CD14-positive monocyte (primary cell): ENCODE measurements around the gene ZRANB3. TPM values are rescaled to one million over a fixed set of nuclear protein-coding genes. Genes with fewer than 3 reads are reported as not detected.

Experiments used
- DNase-seq, 3 donors: peaks; one replicate each; pipeline ENCODE4 v3.0.0-alpha.2; 2011 to 2022
- H2AFZ ChIP-seq: 2 replicates; pipeline ENCODE4 v1.6.0; 2012; ENCODE audit warnings: mild to moderate bottlenecking, low read depth, low read length, inconsistent platforms; ENCODE audit not compliant: insufficient read depth, poor library complexity, severe bottlenecking
- H3K27ac ChIP-seq, 2 donors: 1 replicate in 1 of 2; 2 replicates in 1 of 2; pipeline ENCODE4 v1.5.1; 2012 to 2013; ENCODE audit warnings: low read length in 2 of 2, control low read depth in 1 of 2, inconsistent platforms in 1 of 2, low read depth in 1 of 2, mild to moderate bottlenecking in 1 of 2
- H3K27me3 ChIP-seq, 2 donors: one replicate each; pipeline versions ENCODE4 v1.6.0 to v1.6.1; 2011 to 2013; ENCODE audit warnings: low read length in 2 of 2; ENCODE audit not compliant: control insufficient read depth in 2 of 2, insufficient read depth in 2 of 2
- H3K36me3 ChIP-seq, 2 donors: replicated peaks in 1 of 2; 1 replicate in 1 of 2; 2 replicates in 1 of 2; pipeline versions ENCODE4 v1.5.1 to v1.6.1; 2012 to 2013; ENCODE audit warnings: low read length in 2 of 2, control low read depth in 1 of 2, inconsistent platforms in 1 of 2, mild to moderate bottlenecking in 1 of 2; ENCODE audit not compliant: insufficient read depth in 2 of 2, control insufficient read depth in 1 of 2
- H3K4me1 ChIP-seq, 2 donors: 1 replicate in 1 of 2; 2 replicates in 1 of 2; pipeline versions ENCODE4 v1.5.1 to v1.6.1; 2012 to 2013; ENCODE audit warnings: low read length in 2 of 2, control low read depth in 1 of 2, inconsistent platforms in 1 of 2, mild to moderate bottlenecking in 1 of 2, moderate library complexity in 1 of 2; ENCODE audit not compliant: insufficient read depth in 2 of 2, control insufficient read depth in 1 of 2
- H3K4me2 ChIP-seq: replicated peaks from 2 replicates; pipeline ENCODE3; 2012; ENCODE audit warnings: low read length, moderate library complexity, mild to moderate bottlenecking; ENCODE audit not compliant: poor library complexity, severe bottlenecking; ENCODE audit errors: extremely low read depth
- H3K4me3 ChIP-seq, 3 experiments: fragments of 200-600 bp in 1 of 3; sonication (generic) in 1 of 3; replicated peaks in 1 of 3; 1 replicate in 2 of 3; 2 replicates in 1 of 3; pipeline ENCODE4 v1.5.1; 2011 to 2013; ENCODE audit warnings: low read length in 3 of 3, mild to moderate bottlenecking in 3 of 3, control low read depth in 2 of 3, low read depth in 2 of 3, inconsistent platforms in 1 of 3, moderate library complexity in 1 of 3
- H3K79me2 ChIP-seq: 2 replicates; pipeline ENCODE4 v1.6.0; 2012; ENCODE audit warnings: mild to moderate bottlenecking, control low read depth, inconsistent platforms, low read length, moderate library complexity; ENCODE audit not compliant: insufficient read depth
- H3K9ac ChIP-seq: 2 replicates; pipeline ENCODE4 v1.6.0; 2017; ENCODE audit warnings: low read length, mild to moderate bottlenecking; ENCODE audit not compliant: insufficient read depth, poor library complexity, severe bottlenecking
- H3K9me3 ChIP-seq, 2 donors: replicated peaks in 1 of 2; 1 replicate in 1 of 2; 2 replicates in 1 of 2; pipeline versions ENCODE4 v1.5.1 to v1.6.1; 2012 to 2013; ENCODE audit warnings: low read length in 2 of 2, control low read depth in 1 of 2; ENCODE audit not compliant: control insufficient read depth in 1 of 2, insufficient read depth in 1 of 2
- H4K20me1 ChIP-seq: 2 replicates; pipeline ENCODE4 v1.6.0; 2012; ENCODE audit warnings: mild to moderate bottlenecking, low read length, control low read depth, moderate library complexity; ENCODE audit not compliant: insufficient read depth
- H3K27ac Mint-ChIP-seq, 7 donors: one replicate each; pipeline ENCODE4 v1.8.0; 2020; ENCODE audit warnings: mild to moderate bottlenecking in 7 of 7, mixed read lengths in 7 of 7, moderate library complexity in 6 of 7, inconsistent platforms in 2 of 7
- H3K27me3 Mint-ChIP-seq, 3 donors: one replicate each; pipeline ENCODE4 v1.8.0; 2021 to 2022; ENCODE audit warnings: low read depth in 3 of 3, mild to moderate bottlenecking in 3 of 3, mixed read lengths in 3 of 3, moderate library complexity in 3 of 3, inconsistent platforms in 1 of 3
- H3K36me3 Mint-ChIP-seq, 2 donors: one replicate each; pipeline ENCODE4 v1.8.0; 2020; ENCODE audit warnings: mixed read lengths in 2 of 2, inconsistent platforms in 1 of 2, mild to moderate bottlenecking in 1 of 2
- H3K4me1 Mint-ChIP-seq: one replicate; pipeline ENCODE4 v1.8.0; 2020; ENCODE audit warnings: mild to moderate bottlenecking, mixed read lengths
- H3K4me3 Mint-ChIP-seq, 2 donors: one replicate each; pipeline ENCODE4 v1.8.0; 2020; ENCODE audit warnings: mild to moderate bottlenecking in 2 of 2, mixed read lengths in 2 of 2, moderate library complexity in 1 of 2
- H3K9me3 Mint-ChIP-seq, 7 donors: one replicate each; pipeline ENCODE4 v1.8.0; 2020 to 2022; ENCODE audit warnings: mixed read lengths in 7 of 7, mild to moderate bottlenecking in 6 of 7, moderate library complexity in 6 of 7, inconsistent platforms in 2 of 7
- CTCF ChIP-seq: fragments of 200-600 bp; IDR thresholded peaks from one replicate; pipeline ENCODE4 v1.8.0; 2022; ENCODE audit warnings: antibody characterized with exemption, mild to moderate bottlenecking
- WGBS: methylation state at CpG from one replicate; pipeline ENCODE4 v1.1.5; 2013; ENCODE audit warnings: missing lambda C conversion rate; ENCODE audit not compliant: insufficient coverage; 5-methylcytosine and 5-hydroxymethylcytosine counted together
- intact Hi-C, 2 donors: fragments of 100-400 bp; cut with micrococcal nuclease; formaldehyde crosslinking; loops; one replicate each; pipeline versions ENCODE4 v1.15.0 to v1.15.1; 2023
- polyA minus RNA-seq: library from RNA; depleted of rRNA, polyadenylated mRNA; stranded (reverse); fragments of >200 nt; gene quantifications from 2 replicates; pipeline ENCODE4 v1.2.3, GENCODE V29; 2012
- polyA plus RNA-seq, 3 donors: library from polyadenylated mRNA; depleted of rRNA in 1 of 3; unstranded in 2 of 3; stranded (reverse) in 1 of 3; fragments of 300-500 nt in 2 of 3; fragments of >200 nt in 1 of 3; fragmentation: Illumina TruSeq in 2 of 3; gene quantifications; 1 replicate in 2 of 3; 2 replicates in 1 of 3; pipeline ENCODE4 v1.2.3, GENCODE V29; 2012 to 2021
- total RNA-seq, 12 experiments: library from RNA in 1 of 12; stranded (reverse) in 1 of 12; fragments of 120-200 nt in 1 of 12; gene quantifications; one replicate each; pipeline ENCODE4 v1.2.4 and lab custom pipeline; 2013 to 2026; ENCODE audit warnings: mixed read lengths in 6 of 12, inconsistent platforms in 1 of 12

ZRANB3 gene
- 2.3 TPM for total RNA-seq (2013)
- 1 to 10 TPM in 1 of 3 donors, under 1 TPM in 2; 0.47 to 3.5 (median 0.64) TPM for polyA plus RNA-seq
- 0.42 and 0.88 TPM in 2 replicates for polyA minus RNA-seq
- total RNA-seq (lab: John Stamatoyannopoulos, UW): 1.1 to 8.4 (median 2.5) reads per million in 11 experiments

DNA sequence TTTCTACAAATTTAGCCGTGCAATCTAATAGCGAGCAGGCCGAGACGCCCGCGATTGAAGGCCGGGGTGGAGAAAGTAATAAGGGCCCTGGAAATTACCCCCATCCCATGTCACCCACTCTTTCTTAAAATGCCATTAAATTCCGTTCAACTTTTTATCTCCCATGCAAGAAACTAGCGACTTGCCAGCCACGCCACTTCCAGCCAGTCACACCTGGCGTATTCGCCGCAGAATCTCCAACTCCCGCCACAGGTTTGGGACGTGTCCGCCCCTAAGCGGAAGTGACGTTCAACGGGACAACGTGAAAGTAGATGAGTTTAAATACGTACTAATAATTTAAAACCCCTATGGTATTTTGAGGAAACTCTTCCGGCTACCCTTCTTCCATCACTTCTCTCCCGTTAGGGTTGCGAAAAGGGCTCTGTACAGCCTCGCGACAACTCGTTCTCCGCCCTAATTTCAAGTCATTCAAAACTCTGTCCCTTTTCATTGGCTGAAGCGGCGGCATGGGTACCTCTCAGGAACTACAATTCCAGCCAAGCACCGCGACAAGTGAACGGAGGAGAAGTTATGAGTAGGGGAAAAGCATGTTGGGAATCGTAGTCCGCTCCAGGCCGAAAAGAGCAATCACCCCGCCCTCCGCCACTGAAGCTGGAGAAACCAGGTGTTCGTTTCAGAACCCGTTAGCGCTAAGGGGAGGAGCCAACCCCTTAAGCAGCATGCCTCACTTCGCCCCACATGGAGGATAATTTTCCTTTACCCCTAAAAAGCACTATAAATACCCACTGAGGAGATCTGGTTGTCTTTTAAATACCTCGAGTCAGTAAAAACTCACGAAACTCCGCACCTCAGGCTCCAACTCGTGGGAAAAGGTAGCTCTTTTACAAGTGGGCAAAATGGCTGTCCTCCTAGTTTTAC lies at the start of gene ZRANB3:
ZRANB3 (minus strand) TSS at position 906 of the 918 bp plus-strand sequence.
- peak within 1 kb of the TSS; percentile 90 for H3K4me2 ChIP-seq
- peaks cover 0 to 4% (median 0%) of the 10 kb centered on the region in 3 donors for H3K27me3 Mint-ChIP-seq
- H3K36me3 ChIP-seq: no peaks in the 10 kb centered on the region
- WGBS: 0% methylated on average over 13 of the region's 46 CpGs
- intact Hi-C loops: loop anchor here (5.0 kb wide), 2 partner anchors 212 to 613 kb away; partner anchors contain the start of genes CCNT2 (in 2 of the 2) and UBXN4 (in 1 of the 2)
- peak within 1 kb of the TSS; percentile 99 for H2AFZ ChIP-seq
- H3K4me3 Mint-ChIP-seq: no peak within 1 kb of the TSS
- H3K9ac ChIP-seq: peak within 1 kb of the TSS; percentile 86
- peak; percentile 94 to 97 (median 95) for DNase-seq
- no peaks in the 10 kb centered on the region for H3K36me3 Mint-ChIP-seq
- no peaks in the 10 kb centered on the region for H3K9me3 ChIP-seq
- peaks cover 53% of the 10 kb centered on the region for H3K79me2 ChIP-seq
- peak within 1 kb of the TSS; percentile 92 to 98 (median 98) for H3K4me3 ChIP-seq
- H3K4me1 Mint-ChIP-seq: peaks cover 18% of the 10 kb centered on the region
- H3K4me1 ChIP-seq: peaks cover 14 to 26% of the 10 kb centered on the region in 2 donors
- H3K9me3 Mint-ChIP-seq: no peaks in the 10 kb centered on the region
- peak within 1 kb of the TSS in 4 of 7 donors; percentile 31 to 73 (median 58) for H3K27ac Mint-ChIP-seq
- H4K20me1 ChIP-seq: no peaks in the 10 kb centered on the region
- peak within 1 kb of the TSS; percentile 90 to 96 for H3K27ac ChIP-seq
- no peak for TF ChIP-seq CTCF
- no peaks in the 10 kb centered on the region for H3K27me3 ChIP-seq

DNA sequence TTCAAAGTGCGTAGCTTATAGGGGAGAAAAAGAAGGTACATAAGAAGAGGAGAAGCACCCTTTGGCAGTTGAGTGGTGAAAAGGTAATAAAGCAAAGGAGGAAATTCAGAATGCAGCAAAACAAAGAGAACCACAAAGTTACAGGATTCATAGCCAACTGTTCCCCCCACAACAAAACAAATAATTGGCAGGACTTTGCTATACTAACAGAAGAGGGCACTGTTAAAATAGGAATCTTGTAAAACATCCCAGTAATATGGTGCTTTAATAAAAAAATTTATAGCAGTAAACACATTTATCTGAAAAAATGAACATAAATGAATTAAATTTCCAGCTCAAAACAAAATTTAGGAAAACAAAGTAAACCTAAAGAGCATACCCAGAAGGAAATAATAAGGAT lies 42.6 kb upstream of the ZRANB3 start:
- H3K27me3 ChIP-seq: no peaks in the 10 kb centered on the region

More for the DNA sequence above, 42.6 kb upstream of the ZRANB3 start:
- Histone ChIP-seq H2AFZ (no peak overlapping the region), H4K20me1 (no peaks in the 10 kb centered on the region), H3K36me3 (peaks cover 4 to 10% of the 10 kb centered on the region in 2 donors), H3K27ac (no peak overlapping the region), H3K9me3 (no peaks in the 10 kb centered on the region), H3K4me1 (no peaks in the 10 kb centered on the region), H3K4me2 (no peak overlapping the region), H3K4me3 (no peak overlapping the region), H3K9ac (no peak overlapping the region), H3K79me2 (no peaks in the 10 kb centered on the region)
- Mint-ChIP-seq H3K4me1 (no peaks in the 10 kb centered on the region), H3K27ac (no peak overlapping the region), H3K36me3 (peaks cover 12 to 17% of the 10 kb centered on the region in 2 donors), H3K9me3 (peaks cover 0 to 2% (median 0%) of the 10 kb centered on the region in 7 donors), H3K27me3 (no peaks in the 10 kb centered on the region), H3K4me3 (no peak overlapping the region)
- no peak for TF ChIP-seq CTCF
- no peak for DNase-seq
- WGBS: no CpG with 5 or more reads among the region's 1 CpG
- intact Hi-C loops: no loop called here
